CD1c-positive myeloid dendritic cell (primary cell): ENCODE results near the gene RHOV.

Experiments used
- DNase-seq: peaks from one replicate; pipeline ENCODE4 v3.0.0-alpha.2; 2016; ENCODE audit errors: extremely low spot score

RHOV gene

GRCh38 chr15:40845511-40846284 lies 28.3 kb downstream of the RHOV start:
- DNase-seq, result peak; percentile 23

DNA sequence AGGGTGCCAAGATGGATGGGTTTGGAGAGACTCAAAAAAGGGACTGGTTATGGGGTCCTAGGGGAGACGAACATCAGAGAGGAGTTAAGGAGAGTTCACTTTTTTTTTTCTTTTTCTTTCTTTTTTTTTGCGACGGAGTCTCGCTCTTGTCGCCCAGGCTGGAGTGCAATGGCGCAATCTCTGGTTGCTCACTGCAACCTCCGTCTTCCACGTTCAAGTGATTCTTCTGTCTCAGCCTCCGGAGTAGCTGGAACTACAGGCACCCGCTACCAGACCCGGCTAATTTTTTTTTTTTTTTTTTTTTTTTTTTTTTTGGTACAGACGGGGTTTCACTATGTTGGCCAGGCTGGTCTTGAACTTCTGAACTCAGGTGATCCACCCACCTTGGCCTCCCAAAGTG lies 29.0 kb downstream of the RHOV start:
- no peak for DNase-seq

GRCh38 chr15:40844696-40845030 lies 29.4 kb downstream of the RHOV start:
- peak; percentile 70 for DNase-seq

GRCh38 chr15:40843885-40844695 lies 29.9 kb downstream of the RHOV start, which contains the start of gene SPINT1:
SPINT1 (plus strand) TSS chr15:40844048; CDS start chr15:40844555, 507 bp downstream.
- DNase-seq, result peak; percentile 63

GRCh38 chr15:40843261-40843884 lies 30.7 kb downstream of the RHOV start:
- no peak for DNase-seq

DNA sequence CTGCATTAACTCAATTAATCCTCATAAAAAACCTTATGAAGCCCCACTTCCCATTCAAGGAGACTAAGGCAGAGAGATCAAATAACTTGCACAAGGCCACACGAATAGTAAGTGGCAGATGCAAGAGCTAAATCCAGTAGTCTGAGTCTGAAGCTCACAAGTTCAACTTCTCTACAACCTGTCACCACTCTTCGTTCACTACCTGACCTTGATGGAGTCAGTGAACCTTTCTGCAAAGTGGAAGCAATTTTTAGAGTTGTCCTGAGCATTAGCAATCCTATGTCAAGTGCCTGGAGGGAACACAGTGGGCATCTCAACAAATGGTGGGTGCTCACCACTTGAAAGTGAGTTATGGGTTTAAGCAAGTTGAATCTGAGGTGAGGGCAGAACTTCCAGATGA lies 32.3 kb downstream of the RHOV start:
- DNase-seq, result no peak

DNA sequence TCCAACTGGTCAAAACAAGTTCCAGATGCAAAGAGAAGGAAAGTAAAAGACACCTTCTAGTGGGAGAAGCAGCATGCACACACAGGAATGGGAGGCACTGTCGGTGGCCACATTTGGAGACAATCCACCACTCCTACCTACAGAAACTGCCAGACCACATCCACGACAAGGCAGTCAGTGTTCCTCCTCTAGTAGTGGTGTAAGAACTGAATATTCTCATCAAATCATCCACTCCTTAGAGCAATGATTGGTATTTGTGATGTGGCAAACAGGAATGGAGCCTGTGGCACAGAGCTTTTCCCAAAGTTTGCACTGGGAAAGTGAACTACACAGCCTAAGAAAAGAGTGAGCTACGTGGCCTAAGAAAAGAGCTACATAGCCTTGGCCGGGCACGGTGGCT lies 35.3 kb downstream of the RHOV start:
- no peak for DNase-seq

GRCh38 chr15:40836020-40836419 lies 38.0 kb downstream of the RHOV start:
- DNase-seq, result no peak

- no peak for DNase-seq
Observed at GRCh38 chr15:40832903-40833302, 41.1 kb downstream of the RHOV start.

GRCh38 chr15:40831861-40832260 lies 42.2 kb downstream of the RHOV start:
- no peak for DNase-seq

- DNase-seq, result no peak
Observed at GRCh38 chr15:40830884-40831283, 43.1 kb downstream of the RHOV start.

DNA sequence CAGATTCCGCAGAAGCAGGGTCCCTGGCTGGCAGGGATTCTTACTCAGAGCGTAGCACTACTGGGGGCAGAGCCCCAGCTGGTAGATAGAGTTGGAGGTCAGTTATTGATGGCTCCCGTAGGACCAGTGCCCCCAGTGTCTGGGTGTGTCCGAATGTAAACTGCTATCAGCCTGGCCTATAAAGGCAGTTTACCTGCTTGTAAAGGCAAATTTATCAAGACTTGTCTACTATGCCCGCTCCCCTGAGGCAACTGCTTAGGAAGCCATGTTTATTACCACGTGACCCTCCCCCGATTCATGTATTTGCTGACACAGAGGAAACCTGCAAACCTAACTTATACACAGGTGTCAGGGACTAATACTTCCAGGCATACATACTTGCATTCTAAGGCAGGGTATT lies 44.9 kb downstream of the RHOV start:
- no peak for DNase-seq

- no peak for DNase-seq
Observed at GRCh38 chr15:40828447-40829036, 45.5 kb downstream of the RHOV start, which contains the start of gene PPP1R14D. PPP1R14D (minus strand) TSS chr15:40828708; CDS start chr15:40828641, 67 bp downstream.

DNA sequence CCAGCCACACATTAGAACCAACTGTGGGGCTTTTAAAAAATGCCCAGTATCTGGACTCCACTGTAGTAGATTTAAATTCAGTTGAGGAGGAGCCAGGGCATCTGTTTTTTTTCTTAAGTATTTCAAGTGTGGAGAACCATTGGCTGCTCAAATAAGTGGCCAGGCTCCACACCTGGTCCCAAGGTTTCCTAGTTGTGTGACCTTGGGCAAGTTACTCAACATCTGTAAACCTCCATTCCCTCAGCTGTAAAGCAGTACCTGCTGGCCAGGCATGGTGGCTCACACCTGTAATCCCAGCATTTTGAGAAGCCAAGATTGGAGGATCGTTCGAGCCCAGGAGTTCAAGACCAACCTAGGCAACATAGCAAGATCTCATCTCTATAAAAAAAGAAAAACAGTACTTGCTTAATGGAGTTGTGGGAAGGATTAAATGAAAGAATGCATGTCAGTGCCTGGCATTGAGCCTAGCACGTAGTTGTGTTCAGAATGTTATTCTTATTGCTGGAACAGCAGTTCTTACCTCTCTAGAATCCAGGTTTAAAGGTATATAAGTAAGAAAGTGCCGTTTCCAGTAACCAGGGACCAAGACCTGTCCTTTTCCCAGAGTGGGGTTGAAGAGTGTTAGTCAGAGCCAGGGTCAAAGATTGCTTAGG lies 47.5 kb downstream of the RHOV start:
- DNase-seq, result no peak

DNA sequence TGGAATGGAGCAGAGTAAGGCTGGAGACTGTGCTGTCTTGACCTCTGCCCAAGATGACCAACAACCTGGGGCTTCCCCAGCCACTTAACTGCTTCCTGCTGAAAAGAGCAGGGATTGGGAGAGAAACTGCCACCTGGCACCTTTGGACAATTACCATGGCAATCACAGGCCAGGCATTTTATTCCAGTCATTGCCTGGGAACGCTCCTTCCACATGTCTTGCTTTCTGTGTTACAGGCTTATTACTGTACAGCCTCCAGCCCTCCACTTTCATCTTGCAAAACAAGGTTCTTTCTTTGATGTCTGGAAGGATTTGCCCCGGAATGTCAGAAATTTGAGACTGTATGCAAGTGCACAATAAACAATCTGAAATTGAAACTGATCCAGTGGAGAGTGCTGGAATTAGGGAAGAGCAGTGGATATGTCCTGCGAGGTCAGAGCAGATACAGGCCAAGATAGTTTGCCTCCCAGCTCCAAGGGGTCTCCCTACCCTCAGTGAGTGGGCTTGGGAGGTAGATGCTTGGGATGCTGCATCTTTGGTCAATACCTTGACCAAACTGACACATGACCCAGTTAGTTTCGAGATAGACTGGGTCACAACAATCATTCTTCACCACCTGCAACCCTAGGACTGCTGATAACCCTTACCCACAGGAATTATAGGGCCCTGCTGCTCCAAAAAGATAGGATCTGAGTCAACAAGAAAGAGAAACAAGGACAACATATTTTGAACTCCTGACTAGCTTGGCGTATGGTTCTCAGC lies 48.2 kb downstream of the RHOV start:
- no peak for DNase-seq

GRCh38 chr15:40823572-40824343 lies 50.3 kb downstream of the RHOV start:
- DNase-seq, result no peak
